Measurements from ENCODE around the gene IFITM5. TPM values are rescaled to one million over a fixed set of nuclear protein-coding genes. Genes with fewer than 3 reads are reported as not detected.
"Not testable (repeated sequence)": the region's sequence is repeated elsewhere in the genome, so short reads cannot be mapped to it uniquely, and the experiment has no call there.

The IFITM5 gene
- total RNA-seq, 2 donors from 2014 or later = not detected

GRCh38 chr11:330694-331357 is 31.5 kb upstream of the IFITM5 start:
- ATAC-seq (ENCODE audit: insufficient number of reproducible peaks, low FRiP score, low read depth) (no peak), DNase-seq (ENCODE audit: low spot score) (no peak)
- Histone ChIP-seq H3K4me3 (no peak overlapping the region), H3K27ac (no peak overlapping the region), H3K27me3 (replicated peaks; ENCODE audit: insufficient read depth) (no peaks in the 10 kb centered on the region), H3K36me3 (no peaks in the 10 kb centered on the region), H3K9me3 (no peaks in the 10 kb centered on the region), H3K4me1 (ENCODE audit: control insufficient read depth in 1 of 2, low read depth in 2 of 2) (peaks cover 15 to 19% of the 10 kb centered on the region in 2 donors)
- no peak for TF ChIP-seq CTCF (IDR thresholded peaks at IDR 0.05)

GRCh38 chr11:330307-330693 is 31.0 kb upstream of the IFITM5 start:
- TF ChIP-seq CTCF (IDR thresholded peaks at IDR 0.05) = no peak
- ATAC-seq (ENCODE audit: insufficient number of reproducible peaks, low FRiP score, low read depth) (no peak), DNase-seq (ENCODE audit: low spot score) (no peak)
- no peak overlapping the region for H3K4me3 ChIP-seq
- no peaks in the 10 kb centered on the region for H3K9me3 ChIP-seq
- no peaks in the 10 kb centered on the region for H3K36me3 ChIP-seq
- peaks cover 19 to 23% of the 10 kb centered on the region in 2 donors for H3K4me1 ChIP-seq (ENCODE audit: control insufficient read depth in 1 of 2, low read depth in 2 of 2)
- no peak overlapping the region for H3K27ac ChIP-seq
- H3K27me3 ChIP-seq (replicated peaks; ENCODE audit: insufficient read depth) = no peaks in the 10 kb centered on the region

- no peak overlapping the region for H3K27ac ChIP-seq
Observed at GRCh38 chr11:329886-330253, 30.5 kb upstream of the IFITM5 start.

GRCh38 chr11:328516-329100 is 29.3 kb upstream of the IFITM5 start:
- not testable (repeated sequence) for H3K27ac ChIP-seq; ATAC-seq (ENCODE audit: insufficient number of reproducible peaks, low FRiP score, low read depth); H3K4me3 ChIP-seq; H3K27me3 ChIP-seq (replicated peaks; ENCODE audit: insufficient read depth); DNase-seq (ENCODE audit: low spot score); H3K9me3 ChIP-seq; H3K36me3 ChIP-seq
- H3K4me1 ChIP-seq (ENCODE audit: control insufficient read depth in 1 of 2, low read depth in 2 of 2) = peaks cover 22 to 33% of the 10 kb centered on the region in 2 donors

More at GRCh38 chr11:329886-330253, 30.5 kb upstream of the IFITM5 start:
- H3K4me1 ChIP-seq (ENCODE audit: control insufficient read depth in 1 of 2, low read depth in 2 of 2) = peaks cover 20 to 25% of the 10 kb centered on the region in 2 donors
- DNase-seq (ENCODE audit: low spot score) = no peak
- H3K27me3 ChIP-seq (replicated peaks; ENCODE audit: insufficient read depth) = no peaks in the 10 kb centered on the region
- H3K9me3 ChIP-seq = no peaks in the 10 kb centered on the region
- ATAC-seq (ENCODE audit: insufficient number of reproducible peaks, low FRiP score, low read depth) = no peak
- no peak for TF ChIP-seq CTCF (IDR thresholded peaks at IDR 0.05)
- H3K4me3 ChIP-seq = no peak overlapping the region
- H3K36me3 ChIP-seq = no peaks in the 10 kb centered on the region

- peaks cover 22 to 33% of the 10 kb centered on the region in 2 donors for H3K4me1 ChIP-seq (ENCODE audit: control insufficient read depth in 1 of 2, low read depth in 2 of 2)
- no peak for TF ChIP-seq CTCF (IDR thresholded peaks at IDR 0.05)
- no peaks in the 10 kb centered on the region for H3K9me3 ChIP-seq
- no peak overlapping the region for H3K27ac ChIP-seq
- no peak for ATAC-seq (ENCODE audit: insufficient number of reproducible peaks, low FRiP score, low read depth)
- H3K4me3 ChIP-seq = no peak overlapping the region
- no peaks in the 10 kb centered on the region for H3K36me3 ChIP-seq
- DNase-seq (ENCODE audit: low spot score) = no peak
- no peaks in the 10 kb centered on the region for H3K27me3 ChIP-seq (replicated peaks; ENCODE audit: insufficient read depth)
Observed at GRCh38 chr11:328012-328411, 28.7 kb upstream of the IFITM5 start.
